H1 (cell line): ENCODE results near the gene KPRP. TPM values are rescaled to one million over a fixed set of nuclear protein-coding genes. Genes with fewer than 3 reads are reported as not detected.

Experiments
- CTCF ChIA-PET: fragments of 300-600 bp; sonication (Branson Sonifier 250); formaldehyde crosslinking; loops from one replicate; lab custom pipeline; 2021; ENCODE audit not compliant: partially characterized antibody; lab: Charles Lee
- POLR2A ChIA-PET: fragments of 300-600 bp; sonication (Branson Sonifier 250); formaldehyde crosslinking; loops from one replicate; lab custom pipeline; 2021; ENCODE audit warnings: inconsistent platforms; ENCODE audit not compliant: partially characterized antibody; lab: Charles Lee
- DNase-seq, 2 experiments: peaks; one replicate each; pipeline versions ENCODE4 v3.0.0 to v3.0.0-alpha.2; 2010 to 2022; ENCODE audit warnings: low spot score in 2 of 2, low read depth in 1 of 2, mixed read lengths in 1 of 2
- FAIRE-seq: peaks from 2 replicates; lab custom pipeline; 2011; peaks lifted over from hg19 to GRCh38; lab: Jason Lieb, UNC
- H2AFZ ChIP-seq: 2 replicates; pipeline ENCODE4 v1.8.1; 2012; ENCODE audit warnings: low read length, inconsistent platforms
- H2AK5ac ChIP-seq: 2 replicates; pipeline ENCODE4 v1.6.1; 2013; ENCODE audit warnings: low read depth, low read length
- H2BK120ac ChIP-seq: replicated peaks from 2 replicates; pipeline ENCODE3; 2013; ENCODE audit warnings: low read depth, low read length, inconsistent platforms
- H2BK12ac ChIP-seq: 2 replicates; pipeline ENCODE4 v1.6.1; 2013; ENCODE audit warnings: low read depth, low read length
- H2BK15ac ChIP-seq: 2 replicates; pipeline ENCODE4 v1.6.1; 2013; ENCODE audit warnings: low read length
- H2BK20ac ChIP-seq: 2 replicates; pipeline ENCODE4 v1.6.1; 2013; ENCODE audit warnings: low read length
- H2BK5ac ChIP-seq: 2 replicates; pipeline ENCODE4 v1.6.1; 2013; ENCODE audit warnings: low read depth, low read length
- H3K14ac ChIP-seq: 2 replicates; pipeline ENCODE4 v1.6.1; 2013; ENCODE audit warnings: inconsistent platforms; ENCODE audit not compliant: insufficient read length
- H3K18ac ChIP-seq: 2 replicates; pipeline ENCODE4 v1.6.1; 2013; ENCODE audit warnings: low read length; ENCODE audit errors: extremely low read depth
- H3K23ac ChIP-seq: 2 replicates; pipeline ENCODE4 v1.6.1; 2013; ENCODE audit warnings: inconsistent platforms; ENCODE audit not compliant: insufficient read length
- H3K23me2 ChIP-seq: 2 replicates; pipeline ENCODE4 v1.6.1; 2013; ENCODE audit warnings: low read depth, low read length
- H3K27ac ChIP-seq: 2 replicates; pipeline ENCODE4 v1.6.1; 2011; ENCODE audit warnings: low read depth, low read length, inconsistent platforms
- H3K27me3 ChIP-seq, 4 experiments: replicated peaks in 1 of 4; 1 replicate in 1 of 4; 2 replicates in 3 of 4; pipeline versions ENCODE4 v1.6.1 to v1.8.1; 2011 to 2013; ENCODE audit warnings: low read length in 3 of 4, mild to moderate bottlenecking in 3 of 4, inconsistent platforms in 2 of 4, mixed read lengths in 2 of 4, moderate library complexity in 1 of 4; ENCODE audit not compliant: control insufficient read depth in 3 of 4, insufficient read depth in 3 of 4; ENCODE audit errors: extremely low read depth in 1 of 4
- H3K36me3 ChIP-seq, 4 experiments: 2 replicates each; pipeline versions ENCODE4 v1.6.1 to v1.8.1; 2011 to 2013; ENCODE audit warnings: mild to moderate bottlenecking in 4 of 4, low read length in 3 of 4, moderate library complexity in 2 of 4, control low read depth in 1 of 4, inconsistent platforms in 1 of 4; ENCODE audit not compliant: insufficient read depth in 4 of 4, control insufficient read depth in 2 of 4
- H3K4ac ChIP-seq: replicated peaks from 2 replicates; pipeline ENCODE3; 2013; ENCODE audit warnings: low read length, low read depth, mixed read lengths, inconsistent platforms; ENCODE audit not compliant: insufficient read length
- H3K4me1 ChIP-seq, 4 experiments: replicated peaks in 1 of 4; 1 replicate in 1 of 4; 2 replicates in 3 of 4; pipeline versions ENCODE4 v1.6.1 to v1.8.1; 2011 to 2013; ENCODE audit warnings: low read length in 3 of 4, inconsistent platforms in 2 of 4, mixed read lengths in 1 of 4; ENCODE audit not compliant: insufficient read depth in 4 of 4, control insufficient read depth in 3 of 4
- H3K4me2 ChIP-seq, 2 experiments: 2 replicates each; pipeline versions ENCODE4 v1.6.1 to v1.8.1; 2011 to 2013; ENCODE audit warnings: low read depth in 2 of 2, low read length in 2 of 2, control low read depth in 1 of 2, inconsistent platforms in 1 of 2, mild to moderate bottlenecking in 1 of 2; ENCODE audit not compliant: insufficient read depth in 1 of 2
- H3K4me3 ChIP-seq, 4 experiments: fragments of 200-600, 300-600 bp in 1 of 4; sonication (generic), shearing (Covaris generic), sonication (Bioruptor Twin) in 1 of 4; 2 replicates each; pipeline versions ENCODE4 v1.5.1 to v1.8.1; 2011 to 2016; ENCODE audit warnings: low read length in 4 of 4, low read depth in 3 of 4, control low read depth in 2 of 4, inconsistent platforms in 2 of 4, mild to moderate bottlenecking in 2 of 4, mixed read lengths in 1 of 4, moderate library complexity in 1 of 4; ENCODE audit not compliant: insufficient read depth in 2 of 4; ENCODE audit errors: extremely low read depth in 1 of 4
- H3K56ac ChIP-seq: replicated peaks from 2 replicates; pipeline ENCODE3; 2013; ENCODE audit warnings: low read depth, mild to moderate bottlenecking, mixed read lengths, low read length, inconsistent platforms; ENCODE audit not compliant: insufficient read length
- H3K79me1 ChIP-seq: 2 replicates; pipeline ENCODE4 v1.6.1; 2013; ENCODE audit warnings: low read depth, low read length, control low read depth
- H3K79me2 ChIP-seq, 2 experiments: 2 replicates each; pipeline versions ENCODE4 v1.6.1 to v1.8.1; 2012 to 2013; ENCODE audit warnings: low read length in 2 of 2, mild to moderate bottlenecking in 2 of 2, inconsistent platforms in 1 of 2; ENCODE audit not compliant: insufficient read depth in 2 of 2, control insufficient read depth in 1 of 2
- H3K9ac ChIP-seq, 4 experiments: replicated peaks in 1 of 4; 1 replicate in 1 of 4; 2 replicates in 3 of 4; pipeline versions ENCODE4 v1.6.1 to v1.8.1; 2011 to 2013; ENCODE audit warnings: low read depth in 3 of 4, low read length in 3 of 4, control low read depth in 2 of 4, mild to moderate bottlenecking in 2 of 4, moderate library complexity in 2 of 4, inconsistent platforms in 1 of 4; ENCODE audit errors: extremely low read depth in 1 of 4
- H3K9me3 ChIP-seq, 2 experiments: 2 replicates each; pipeline versions ENCODE4 v1.6.1 to v1.8.1; 2012 to 2013; ENCODE audit warnings: mild to moderate bottlenecking in 2 of 2, moderate library complexity in 2 of 2, control low read depth in 1 of 2, inconsistent platforms in 1 of 2, low read depth in 1 of 2, low read length in 1 of 2, mixed read lengths in 1 of 2; ENCODE audit not compliant: insufficient read depth in 2 of 2
- H4K20me1 ChIP-seq, 2 experiments: replicated peaks in 1 of 2; 2 replicates each; pipeline versions ENCODE3 to v1.8.1; 2011 to 2013; ENCODE audit warnings: inconsistent platforms in 2 of 2, low read length in 2 of 2, mild to moderate bottlenecking in 1 of 2; ENCODE audit not compliant: insufficient read depth in 2 of 2, control insufficient read depth in 1 of 2
- H4K5ac ChIP-seq: 2 replicates; pipeline ENCODE4 v1.6.1; 2013; ENCODE audit warnings: low read length, low read depth, mixed read lengths, inconsistent platforms; ENCODE audit not compliant: insufficient read length
- H4K8ac ChIP-seq: 2 replicates; pipeline ENCODE4 v1.8.0; 2013; ENCODE audit warnings: mild to moderate bottlenecking, moderate library complexity, low read length, inconsistent platforms; ENCODE audit not compliant: insufficient read depth; ENCODE audit errors: extremely low read depth
- H4K91ac ChIP-seq: replicated peaks from 2 replicates; pipeline ENCODE3; 2013; ENCODE audit warnings: low read length, mixed read lengths, inconsistent platforms; ENCODE audit not compliant: insufficient read length
- BCL11A ChIP-seq, 2 experiments: IDR thresholded peaks; one replicate each; pipeline ENCODE4 v1.6.1; 2011; ENCODE audit warnings: low read depth in 2 of 2, low read length in 2 of 2, mild to moderate bottlenecking in 2 of 2
- CHD1 ChIP-seq: IDR thresholded peaks from 2 replicates; pipeline ENCODE4 v1.6.1; 2012; ENCODE audit warnings: low read depth, low read length, improper control_type of control experiment
- EGR1 ChIP-seq: IDR thresholded peaks from 2 replicates; pipeline ENCODE4 v1.6.1; 2011; ENCODE audit warnings: low read depth, low read length, borderline replicate concordance
- EP300 ChIP-seq, 2 experiments: IDR thresholded peaks; 1 replicate in 1 of 2; 2 replicates in 1 of 2; pipeline ENCODE4 v1.6.1; 2011 to 2012; ENCODE audit warnings: low read depth in 2 of 2, low read length in 2 of 2, mild to moderate bottlenecking in 2 of 2, borderline replicate concordance in 1 of 2, inconsistent platforms in 1 of 2, moderate library complexity in 1 of 2
- EZH2 ChIP-seq: fragments of 200-600 bp; sonication (generic); IDR thresholded peaks from 2 replicates; pipeline ENCODE4 v1.7.1; 2012; ENCODE audit warnings: low read depth, mild to moderate bottlenecking, moderate library complexity, low read length, inconsistent platforms; ENCODE audit not compliant: severe bottlenecking
- NANOG ChIP-seq: IDR thresholded peaks from 2 replicates; pipeline ENCODE4 v1.6.1; 2011; ENCODE audit warnings: low read length, low read depth, mild to moderate bottlenecking, inconsistent platforms; ENCODE audit not compliant: insufficient read depth, poor library complexity, severe bottlenecking
- SAP30 ChIP-seq: fragments of 300-600 bp; sonication (generic); IDR thresholded peaks from 2 replicates; pipeline ENCODE4 v1.7.1; 2012; ENCODE audit warnings: low read length, moderate library complexity, mild to moderate bottlenecking, inconsistent platforms; ENCODE audit not compliant: insufficient read depth, insufficient replicate concordance
- SRF ChIP-seq: IDR thresholded peaks from 2 replicates; pipeline ENCODE4 v1.6.1; 2011; ENCODE audit warnings: mild to moderate bottlenecking, low read depth, low read length, moderate library complexity
- SUZ12 ChIP-seq: fragments of 200-600 bp; sonication (generic); IDR thresholded peaks from 2 replicates; pipeline ENCODE4 v1.6.1; 2012; ENCODE audit warnings: mild to moderate bottlenecking, inconsistent platforms, low read length, moderate library complexity, mixed read lengths
- TBP ChIP-seq: IDR thresholded peaks from 2 replicates; pipeline ENCODE4 v1.6.1; 2011; ENCODE audit warnings: low read depth, low read length, improper control_type of control experiment
- TCF12 ChIP-seq: IDR thresholded peaks from 2 replicates; pipeline ENCODE4 v1.6.1; 2011; ENCODE audit warnings: low read depth, mild to moderate bottlenecking, low read length
- WGBS, 2 experiments: shearing (Covaris generic) in 1 of 2; methylation state at CpG; one replicate each; pipeline versions ENCODE4 v1.1.6 to v1.1.7; 2013 to 2015; ENCODE audit warnings: low lambda C conversion rate in 2 of 2, mixed read lengths in 2 of 2, inconsistent platforms in 1 of 2, low coverage in 1 of 2, missing lambda C conversion rate in 1 of 2; ENCODE audit not compliant: insufficient replicate concordance in 2 of 2, insufficient coverage in 1 of 2, insufficient read length in 1 of 2; ENCODE audit errors: extremely low coverage in 1 of 2, missing lambda C conversion rate in 1 of 2; 5-methylcytosine and 5-hydroxymethylcytosine counted together
- polyA plus RNA-seq, 7 experiments: library from polyadenylated mRNA; depleted of rRNA in 3 of 7; stranded (reverse) in 5 of 7; unstranded in 2 of 7; fragments of >200 nt in 5 of 7; fragments of 200-250 nt in 2 of 7; gene quantifications; 1 replicate in 5 of 7; 2 replicates in 1 of 7; 4 replicates in 1 of 7; pipeline versions ENCODE4 v1.2.1 to v1.2.3, GENCODE V29; 2011 to 2013; ENCODE audit warnings: missing spikeins in 2 of 7, mixed read lengths in 2 of 7
- total RNA-seq: library from RNA; stranded (reverse); fragmentation: NEBNext Ultra II Directional; extraction: Animal tissue kit (Norgen Biotek cat#: 25700); gene quantifications from 2 replicates; pipeline ENCODE4 v1.2.1, GENCODE V29; 2021
- TF ChIP-seq, protein P1 (sequence below): IDR thresholded peaks from 2 replicates; pipeline ENCODE4 v1.6.1; 2012; ENCODE audit warnings: inconsistent platforms

Gene KPRP
- total and polyA plus RNA-seq, 2 of the 8 experiments (the other 6 are each of a cell fraction or from before 2014, with no cell fraction given), result not detected

DNA sequence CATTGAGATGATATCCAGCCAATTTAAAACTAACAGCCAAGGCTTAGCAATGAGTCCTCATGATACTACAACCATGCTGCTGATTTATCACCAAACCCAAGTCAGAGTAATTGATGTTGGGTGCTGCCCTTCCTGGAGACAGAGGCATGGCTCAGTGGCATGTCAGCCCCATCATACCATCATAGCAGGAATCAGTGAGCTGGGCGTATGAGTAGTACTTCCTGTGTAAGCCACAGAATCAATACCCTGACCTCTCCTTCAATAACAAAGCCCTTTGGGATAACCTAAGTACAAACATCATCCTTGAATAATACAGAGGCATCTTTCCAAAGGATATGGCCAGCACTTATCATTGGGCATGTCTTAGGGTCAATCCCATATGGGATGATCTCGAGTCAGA lies 25.3 kb downstream of the KPRP start:
- Histone ChIP-seq H3K79me2 (no peaks in the 10 kb centered on the region), H3K9me3 (peaks cover 59 to 78% of the 10 kb centered on the region in 2 experiments)

More for the DNA sequence above, 25.3 kb downstream of the KPRP start:
- Histone ChIP-seq H4K8ac (no peak overlapping the region), H2BK5ac (no peak overlapping the region), H3K56ac (no peak overlapping the region), H3K23ac (no peak overlapping the region), H3K4me1 (no peaks in the 10 kb centered on the region), H2BK12ac (no peak overlapping the region), H3K23me2 (no peaks in the 10 kb centered on the region), H3K79me1 (no peaks in the 10 kb centered on the region), H2BK20ac (no peak overlapping the region), H3K9ac (no peak overlapping the region), H3K4ac (no peak overlapping the region), H3K18ac (no peak overlapping the region), H3K14ac (no peak overlapping the region), H3K4me3 (no peak overlapping the region), H3K4me2 (no peak overlapping the region), H3K27me3 (peaks cover 0 to 1% (median 0%) of the 10 kb centered on the region in 4 experiments; a peak in 1 of 7 replicates), H2AFZ (no peak overlapping the region), H4K5ac (no peak overlapping the region), H4K20me1 (no peaks in the 10 kb centered on the region), H4K91ac (no peak overlapping the region), H3K27ac (no peak overlapping the region), H2BK120ac (no peak overlapping the region), H3K36me3 (peaks cover 0 to 2% (median 0%) of the 10 kb centered on the region in 4 experiments; a peak in 1 of 8 replicates), H2AK5ac (no peak overlapping the region), H2BK15ac (no peak overlapping the region)
- TF ChIP-seq BCL11A (IDR thresholded peaks at IDR 0.05; ENCODE audit: low read depth in 2 of 2, low read length in 2 of 2), result no peak
- TF ChIP-seq TCF12, result no peak
- TF ChIP-seq SAP30, result no peak
- TF ChIP-seq, protein P1, sequence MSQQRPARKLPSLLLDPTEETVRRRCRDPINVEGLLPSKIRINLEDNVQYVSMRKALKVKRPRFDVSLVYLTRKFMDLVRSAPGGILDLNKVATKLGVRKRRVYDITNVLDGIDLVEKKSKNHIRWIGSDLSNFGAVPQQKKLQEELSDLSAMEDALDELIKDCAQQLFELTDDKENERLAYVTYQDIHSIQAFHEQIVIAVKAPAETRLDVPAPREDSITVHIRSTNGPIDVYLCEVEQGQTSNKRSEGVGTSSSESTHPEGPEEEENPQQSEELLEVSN, result no peak
- no peak for TF ChIP-seq CHD1
- TF ChIP-seq EZH2, result no peak
- TF ChIP-seq NANOG, result no peak
- TF ChIP-seq SRF, result no peak
- TF ChIP-seq TBP, result no peak
- no peak for TF ChIP-seq EP300 (IDR thresholded peaks at IDR 0.05; ENCODE audit: borderline replicate concordance in 1 of 2, low read depth in 2 of 2, low read length in 2 of 2)
- TF ChIP-seq SUZ12, result no peak
- no peak for TF ChIP-seq EGR1
- 72% methylated on average over 2 of the region's 2 CpGs; no CpG with 5 or more reads in 1 of the 2 experiments for WGBS, 2 experiments
- no peak for DNase-seq
- ChIA-PET CTCF (no interaction called here), POLR2A (no interaction called here)
- FAIRE-seq, result no peak
